Measurements from ENCODE around the gene INPP5B.

DNA sequence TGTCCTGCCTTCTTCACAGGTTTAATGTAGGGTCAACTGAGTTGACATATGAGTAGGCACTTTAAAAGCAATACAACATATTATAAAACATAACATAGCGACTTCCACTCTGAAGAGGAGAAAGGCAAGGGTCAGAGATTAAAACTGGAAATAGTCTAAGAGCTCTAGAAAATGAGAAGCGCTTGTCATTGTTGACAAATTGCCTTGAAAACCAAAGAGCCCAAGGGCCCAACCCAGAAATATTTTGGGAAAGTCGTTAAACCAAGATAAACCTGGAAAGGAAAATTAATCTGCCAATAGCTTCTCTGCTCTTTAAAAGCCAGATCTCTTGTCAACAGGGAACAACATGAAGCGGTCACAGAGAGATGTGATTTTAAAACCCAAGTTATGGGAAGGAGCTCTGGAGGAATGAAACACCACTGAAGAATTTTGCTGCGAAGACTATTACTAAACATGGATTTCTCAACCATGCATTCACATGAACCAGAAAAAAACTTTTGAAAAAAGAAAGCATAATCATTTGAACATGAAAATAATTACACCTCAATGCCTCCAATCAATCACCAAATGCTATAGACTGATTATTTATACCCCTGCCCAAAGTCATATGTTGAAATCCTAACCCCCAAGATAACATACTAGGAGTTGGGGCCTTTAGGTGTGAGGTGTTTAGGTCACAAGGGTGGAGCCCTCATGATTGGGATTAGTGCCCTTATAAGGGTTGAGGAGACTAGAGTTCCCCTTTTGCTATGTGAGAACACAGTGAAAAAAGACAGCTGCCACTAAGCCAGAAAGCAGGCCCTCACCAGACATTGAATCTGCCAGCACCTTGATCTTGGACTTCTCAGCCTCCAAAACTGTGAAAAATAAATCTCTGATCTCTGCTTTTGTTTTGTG, 54.5 kb downstream of the INPP5B start:
- TF ChIP-seq, protein P1, sequence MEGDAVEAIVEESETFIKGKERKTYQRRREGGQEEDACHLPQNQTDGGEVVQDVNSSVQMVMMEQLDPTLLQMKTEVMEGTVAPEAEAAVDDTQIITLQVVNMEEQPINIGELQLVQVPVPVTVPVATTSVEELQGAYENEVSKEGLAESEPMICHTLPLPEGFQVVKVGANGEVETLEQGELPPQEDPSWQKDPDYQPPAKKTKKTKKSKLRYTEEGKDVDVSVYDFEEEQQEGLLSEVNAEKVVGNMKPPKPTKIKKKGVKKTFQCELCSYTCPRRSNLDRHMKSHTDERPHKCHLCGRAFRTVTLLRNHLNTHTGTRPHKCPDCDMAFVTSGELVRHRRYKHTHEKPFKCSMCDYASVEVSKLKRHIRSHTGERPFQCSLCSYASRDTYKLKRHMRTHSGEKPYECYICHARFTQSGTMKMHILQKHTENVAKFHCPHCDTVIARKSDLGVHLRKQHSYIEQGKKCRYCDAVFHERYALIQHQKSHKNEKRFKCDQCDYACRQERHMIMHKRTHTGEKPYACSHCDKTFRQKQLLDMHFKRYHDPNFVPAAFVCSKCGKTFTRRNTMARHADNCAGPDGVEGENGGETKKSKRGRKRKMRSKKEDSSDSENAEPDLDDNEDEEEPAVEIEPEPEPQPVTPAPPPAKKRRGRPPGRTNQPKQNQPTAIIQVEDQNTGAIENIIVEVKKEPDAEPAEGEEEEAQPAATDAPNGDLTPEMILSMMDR (IDR thresholded peaks at IDR 0.05), result no peak
- TF ChIP-seq POLR2A (IDR thresholded peaks at IDR 0.05), result no peak
